ENCODE results near the gene SAG. TPM values are rescaled to one million over a fixed set of nuclear protein-coding genes. Genes with fewer than 3 reads are reported as not detected.

SAG gene
- total and polyA plus RNA-seq, 2 of the 13 experiments (the other 11 are each of a cell fraction or from before 2014, with no cell fraction given) = not detected

DNA sequence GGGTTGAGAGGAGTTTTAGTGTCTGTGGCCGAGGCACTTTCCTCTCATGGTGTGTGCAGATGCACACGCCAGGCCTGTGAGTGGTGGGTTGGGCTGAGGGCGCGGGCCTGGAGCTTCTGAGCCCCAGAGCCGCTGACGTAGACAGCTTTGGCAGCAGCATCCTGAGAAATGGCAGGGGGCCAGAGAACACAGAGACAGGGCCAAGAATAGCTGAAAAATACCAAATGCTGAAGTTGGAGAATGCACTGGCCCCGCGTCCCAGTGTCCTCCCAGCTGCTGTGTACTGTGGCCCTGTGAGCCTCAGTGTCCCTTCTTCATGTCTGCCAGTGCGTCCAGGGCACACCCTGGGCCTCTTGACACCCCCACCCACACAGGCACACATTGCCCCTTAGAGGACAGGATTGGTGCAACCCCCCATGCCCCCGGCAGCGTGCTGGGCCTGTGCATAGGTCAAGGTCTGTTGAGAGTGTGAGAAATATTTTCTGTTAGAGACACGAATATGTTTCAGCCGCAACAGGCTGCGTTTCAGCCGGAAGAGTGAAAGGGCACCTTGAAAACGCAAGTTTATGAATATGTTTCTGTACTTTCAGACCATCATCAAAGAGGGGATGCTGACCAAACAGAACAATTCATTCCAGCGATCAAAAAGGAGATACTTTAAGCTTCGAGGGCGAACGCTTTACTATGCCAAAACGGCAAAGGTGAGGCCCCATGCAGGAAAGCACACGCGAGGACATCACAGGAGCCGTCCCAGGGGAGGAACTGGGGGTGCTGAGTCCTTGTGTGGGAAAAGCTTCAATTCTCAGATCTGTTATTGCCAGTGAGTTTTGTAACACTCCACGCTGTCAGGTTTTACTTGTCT is 80.3 kb downstream of the SAG start (continued):
- TF ChIP-seq, protein P1, sequence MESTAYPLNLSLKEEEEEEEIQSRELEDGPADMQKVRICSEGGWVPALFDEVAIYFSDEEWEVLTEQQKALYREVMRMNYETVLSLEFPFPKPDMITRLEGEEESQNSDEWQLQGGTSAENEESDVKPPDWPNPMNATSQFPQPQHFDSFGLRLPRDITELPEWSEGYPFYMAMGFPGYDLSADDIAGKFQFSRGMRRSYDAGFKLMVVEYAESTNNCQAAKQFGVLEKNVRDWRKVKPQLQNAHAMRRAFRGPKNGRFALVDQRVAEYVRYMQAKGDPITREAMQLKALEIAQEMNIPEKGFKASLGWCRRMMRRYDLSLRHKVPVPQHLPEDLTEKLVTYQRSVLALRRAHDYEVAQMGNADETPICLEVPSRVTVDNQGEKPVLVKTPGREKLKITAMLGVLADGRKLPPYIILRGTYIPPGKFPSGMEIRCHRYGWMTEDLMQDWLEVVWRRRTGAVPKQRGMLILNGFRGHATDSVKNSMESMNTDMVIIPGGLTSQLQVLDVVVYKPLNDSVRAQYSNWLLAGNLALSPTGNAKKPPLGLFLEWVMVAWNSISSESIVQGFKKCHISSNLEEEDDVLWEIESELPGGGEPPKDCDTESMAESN (CRISPR knock-in tag; conservative IDR thresholded peaks at IDR 0.05) = 0 out of 2 replicates have a peak, but pooled peaks have one; percentile 70
- TF ChIP-seq TAF15 (IDR thresholded peaks at IDR 0.05; ENCODE audit: low read depth, low read length, poor library complexity, severe bottlenecking) (no peak), RBM39 (IDR thresholded peaks at IDR 0.05; ENCODE audit: low read depth, low read length, poor library complexity, severe bottlenecking) (no peak), FOXO1 (CRISPR knock-in tag; IDR thresholded peaks at IDR 0.05) (peak; percentile 50), ZBTB42 (CRISPR knock-in tag; IDR thresholded peaks at IDR 0.05) (no peak), ZNF75D (CRISPR knock-in tag; IDR thresholded peaks at IDR 0.05; ENCODE audit: borderline replicate concordance) (no peak), ZNF703 (CRISPR knock-in tag; IDR thresholded peaks at IDR 0.05; ENCODE audit: borderline replicate concordance) (no peak), NKX3-1 (CRISPR knock-in tag; IDR thresholded peaks at IDR 0.05) (no peak), ZNF788 (CRISPR knock-in tag; IDR thresholded peaks at IDR 0.05; ENCODE audit: borderline replicate concordance) (no peak), JUN (CRISPR knock-in tag; IDR thresholded peaks at IDR 0.05) (no peak), ZNF790 (CRISPR knock-in tag; IDR thresholded peaks at IDR 0.05; ENCODE audit: borderline replicate concordance) (no peak), EZH2 (conservative IDR thresholded peaks at IDR 0.05; ENCODE audit: low read depth, low read length) (no peak), KLF9 (CRISPR knock-in tag; IDR thresholded peaks at IDR 0.05; ENCODE audit: low read depth) (no peak)
- TF ChIP-seq, protein P2, sequence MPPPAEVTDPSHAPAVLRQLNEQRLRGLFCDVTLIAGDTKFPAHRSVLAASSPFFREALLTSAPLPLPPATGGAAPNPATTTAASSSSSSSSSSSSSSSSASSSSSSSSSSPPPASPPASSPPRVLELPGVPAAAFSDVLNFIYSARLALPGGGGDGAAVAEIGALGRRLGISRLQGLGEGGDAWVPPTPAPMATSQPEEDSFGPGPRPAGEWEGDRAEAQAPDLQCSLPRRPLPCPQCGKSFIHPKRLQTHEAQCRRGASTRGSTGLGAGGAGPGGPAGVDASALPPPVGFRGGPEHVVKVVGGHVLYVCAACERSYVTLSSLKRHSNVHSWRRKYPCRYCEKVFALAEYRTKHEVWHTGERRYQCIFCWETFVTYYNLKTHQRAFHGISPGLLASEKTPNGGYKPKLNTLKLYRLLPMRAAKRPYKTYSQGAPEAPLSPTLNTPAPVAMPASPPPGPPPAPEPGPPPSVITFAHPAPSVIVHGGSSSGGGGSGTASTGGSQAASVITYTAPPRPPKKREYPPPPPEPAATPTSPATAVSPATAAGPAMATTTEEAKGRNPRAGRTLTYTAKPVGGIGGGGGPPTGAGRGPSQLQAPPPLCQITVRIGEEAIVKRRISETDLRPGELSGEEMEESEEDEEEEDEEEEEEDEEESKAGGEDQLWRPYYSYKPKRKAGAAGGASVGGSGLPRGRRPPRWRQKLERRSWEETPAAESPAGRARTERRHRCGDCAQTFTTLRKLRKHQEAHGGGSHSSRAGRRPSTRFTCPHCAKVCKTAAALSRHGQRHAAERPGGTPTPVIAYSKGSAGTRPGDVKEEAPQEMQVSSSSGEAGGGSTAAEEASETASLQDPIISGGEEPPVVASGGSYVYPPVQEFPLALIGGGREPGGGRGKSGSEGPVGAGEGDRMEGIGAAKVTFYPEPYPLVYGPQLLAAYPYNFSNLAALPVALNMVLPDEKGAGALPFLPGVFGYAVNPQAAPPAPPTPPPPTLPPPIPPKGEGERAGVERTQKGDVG (CRISPR knock-in tag; IDR thresholded peaks at IDR 0.05; ENCODE audit: borderline replicate concordance) = peak; percentile 71; the same call in 1 of the 2 replicates
- TF ChIP-seq, protein P3, sequence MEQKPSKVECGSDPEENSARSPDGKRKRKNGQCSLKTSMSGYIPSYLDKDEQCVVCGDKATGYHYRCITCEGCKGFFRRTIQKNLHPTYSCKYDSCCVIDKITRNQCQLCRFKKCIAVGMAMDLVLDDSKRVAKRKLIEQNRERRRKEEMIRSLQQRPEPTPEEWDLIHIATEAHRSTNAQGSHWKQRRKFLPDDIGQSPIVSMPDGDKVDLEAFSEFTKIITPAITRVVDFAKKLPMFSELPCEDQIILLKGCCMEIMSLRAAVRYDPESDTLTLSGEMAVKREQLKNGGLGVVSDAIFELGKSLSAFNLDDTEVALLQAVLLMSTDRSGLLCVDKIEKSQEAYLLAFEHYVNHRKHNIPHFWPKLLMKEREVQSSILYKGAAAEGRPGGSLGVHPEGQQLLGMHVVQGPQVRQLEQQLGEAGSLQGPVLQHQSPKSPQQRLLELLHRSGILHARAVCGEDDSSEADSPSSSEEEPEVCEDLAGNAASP (CRISPR knock-in tag; IDR thresholded peaks at IDR 0.05; ENCODE audit: borderline replicate concordance) = peak; percentile 77; the same call in 1 of the 2 replicates
